GM20000 (cell line): ENCODE results near the gene RYR3.
"Not testable (repeated sequence)": the region's sequence is repeated elsewhere in the genome, so short reads cannot be mapped to it uniquely, and the experiment has no call there.

Experiments used
- DNase-seq: peaks from one replicate; pipeline ENCODE4 v3.0.0; 2012; ENCODE audit warnings: low spot score
- CTCF ChIP-seq: IDR thresholded peaks from 2 replicates; pipeline ENCODE4 v1.5.1; 2012; ENCODE audit warnings: mild to moderate bottlenecking, control low read depth; ENCODE audit errors: extremely low read depth, missing control alignments

RYR3 gene

DNA sequence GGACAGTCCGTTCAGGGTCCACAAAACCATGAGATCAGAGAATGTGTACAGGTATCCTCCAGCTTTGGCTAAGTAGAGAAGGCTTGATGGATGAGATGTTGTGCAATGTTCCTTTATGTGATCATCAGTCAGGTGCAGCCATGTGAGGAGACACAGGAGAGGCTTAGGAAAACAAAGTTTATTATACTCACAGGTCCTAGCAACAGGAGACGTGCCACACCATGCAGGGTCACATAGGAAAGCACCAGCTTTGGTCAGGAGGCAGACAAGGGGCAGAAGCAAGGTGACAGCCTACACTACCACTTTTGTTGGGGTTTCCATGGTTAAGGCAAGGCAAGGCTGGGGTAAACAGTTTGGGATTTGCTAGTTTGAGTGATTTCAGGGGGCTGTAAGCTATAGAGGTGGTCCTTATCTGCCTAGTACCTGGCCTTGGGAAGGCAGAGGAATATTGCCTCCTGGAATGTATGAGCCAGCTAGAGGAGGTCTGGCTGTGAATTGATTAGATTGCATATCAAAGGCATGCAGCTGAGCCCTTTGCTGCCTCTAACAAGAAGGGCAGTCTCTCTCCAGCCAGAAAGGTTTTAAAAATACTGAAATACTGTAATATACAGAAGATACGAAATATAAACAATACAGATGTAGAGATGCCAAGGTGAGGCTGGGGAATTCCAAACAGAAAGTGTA is 248.6 kb downstream of the RYR3 start:
- no peak for DNase-seq
- no peak for TF ChIP-seq CTCF

GRCh38 chr15:33561407-33561806 is 250.6 kb downstream of the RYR3 start:
- TF ChIP-seq CTCF, result no peak

DNA sequence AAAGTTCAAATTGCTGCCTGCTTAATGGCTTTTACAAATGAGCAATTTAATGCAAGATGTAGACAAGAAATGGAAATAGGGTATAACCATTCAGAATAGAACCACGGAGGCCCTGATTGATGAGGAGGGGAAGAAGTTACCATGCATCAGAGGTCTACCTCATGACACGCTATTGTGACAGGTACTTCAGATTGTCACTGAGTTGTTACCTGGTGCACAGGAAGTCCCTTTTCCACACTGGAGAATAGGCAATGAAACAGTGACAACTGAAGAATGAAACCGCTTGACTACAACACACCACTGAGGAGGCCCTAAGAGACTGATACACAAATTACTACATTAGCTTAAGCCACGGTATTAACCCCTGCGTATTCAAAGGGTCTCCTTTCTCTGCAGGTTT is 251.2 kb downstream of the RYR3 start:
- DNase-seq, result no peak
- TF ChIP-seq CTCF, result no peak

More at GRCh38 chr15:33561407-33561806, 250.6 kb downstream of the RYR3 start:
- DNase-seq, result no peak

- DNase-seq, result no peak
- TF ChIP-seq CTCF, result no peak
Observed at GRCh38 chr15:33565094-33565493, 254.3 kb downstream of the RYR3 start.

GRCh38 chr15:33567652-33568051 is 256.9 kb downstream of the RYR3 start:
- TF ChIP-seq CTCF, result no peak
- DNase-seq, result no peak

DNA sequence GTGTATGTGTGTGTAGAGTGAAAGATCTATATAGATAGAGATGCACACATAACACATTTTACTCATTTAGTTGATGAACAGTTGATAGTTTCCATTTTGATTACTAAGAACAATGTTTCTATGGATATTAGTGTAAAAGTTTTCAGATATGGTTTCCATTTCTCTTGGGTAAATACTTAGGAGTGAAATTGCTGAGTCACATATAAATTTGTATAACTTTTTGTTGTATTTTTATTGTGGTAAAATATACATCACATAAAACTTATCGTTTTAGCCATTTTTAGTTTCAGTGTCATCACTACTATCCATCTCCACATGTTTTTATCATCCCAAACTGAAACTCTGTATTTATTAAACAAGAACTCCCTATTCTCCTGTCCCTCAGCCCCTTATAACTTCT is 258.3 kb downstream of the RYR3 start:
- DNase-seq, result no peak
- TF ChIP-seq CTCF, result no peak

DNA sequence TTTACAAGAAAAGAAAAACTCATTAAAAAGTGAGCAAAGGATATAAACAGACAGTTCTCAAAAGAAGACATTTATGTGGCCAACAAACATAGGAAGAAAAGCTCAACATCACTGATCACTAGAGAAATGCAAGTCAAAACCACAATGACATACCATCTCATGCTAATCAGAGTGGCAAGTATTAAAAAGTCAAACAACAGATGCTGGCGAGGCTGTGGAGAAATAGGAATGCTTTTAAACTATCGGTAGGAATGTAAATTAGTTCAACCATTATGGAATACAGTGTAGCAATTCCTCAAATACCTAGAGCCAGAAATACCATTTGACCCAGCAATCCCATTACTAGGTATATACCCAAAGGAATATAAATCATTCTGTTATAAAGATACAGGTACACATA is 267.1 kb downstream of the RYR3 start:
- not testable (repeated sequence) for DNase-seq

DNA sequence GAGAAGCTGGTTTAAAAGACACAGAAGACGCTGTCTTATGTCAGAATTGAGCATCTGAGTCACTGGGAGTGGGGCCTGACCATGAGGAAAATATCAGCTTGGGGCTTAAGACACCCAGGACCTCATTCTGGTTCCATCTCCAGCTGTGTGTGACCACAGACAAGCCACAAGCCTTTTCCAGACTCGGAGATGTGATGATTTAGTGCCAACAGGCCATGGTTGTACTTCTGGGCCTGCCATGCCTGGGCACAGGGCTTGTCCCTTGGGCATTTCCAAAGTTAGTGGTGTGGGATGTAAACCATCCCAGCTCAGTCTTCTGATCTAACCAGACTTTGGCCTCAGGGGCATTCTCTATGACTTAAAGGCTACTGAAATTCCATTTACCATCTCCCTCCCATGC is 269.8 kb downstream of the RYR3 start:
- no peak for TF ChIP-seq CTCF

More for the DNA sequence above, 269.8 kb downstream of the RYR3 start:
- DNase-seq, result no peak
